Anterior cingulate cortex (tissue), 58 donors: Measurements from ENCODE around the gene UMPS.
"Not testable (repeated sequence)": the region's sequence is repeated elsewhere in the genome, so short reads cannot be mapped to it uniquely, and the experiment has no call there.

Experiments
- DNase-seq, 58 donors: peaks; one replicate each; lab custom pipeline; 2025; lab: John Stamatoyannopoulos, UW

UMPS gene

DNA sequence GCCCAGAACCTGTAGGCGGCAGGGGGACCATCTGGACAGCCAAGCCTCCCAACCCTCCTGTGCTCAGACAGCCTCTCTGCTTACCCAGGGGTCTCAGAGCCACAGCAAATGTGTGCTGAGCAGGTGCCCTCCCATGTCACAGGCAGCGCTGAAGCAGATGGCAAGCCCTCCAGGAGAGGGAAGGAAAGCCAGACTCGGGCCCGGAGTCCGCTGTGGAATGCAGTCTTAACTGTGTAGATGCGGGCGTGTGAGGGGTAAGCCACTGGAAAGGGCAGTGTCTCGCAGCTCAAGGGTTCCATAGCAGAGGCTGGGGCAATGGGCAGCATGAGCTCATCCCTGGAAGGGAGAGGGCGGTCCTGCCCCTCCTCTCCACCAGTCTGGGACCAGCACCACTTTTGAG, 45.6 kb downstream of the UMPS start:
- DNase-seq, result no peak

DNA sequence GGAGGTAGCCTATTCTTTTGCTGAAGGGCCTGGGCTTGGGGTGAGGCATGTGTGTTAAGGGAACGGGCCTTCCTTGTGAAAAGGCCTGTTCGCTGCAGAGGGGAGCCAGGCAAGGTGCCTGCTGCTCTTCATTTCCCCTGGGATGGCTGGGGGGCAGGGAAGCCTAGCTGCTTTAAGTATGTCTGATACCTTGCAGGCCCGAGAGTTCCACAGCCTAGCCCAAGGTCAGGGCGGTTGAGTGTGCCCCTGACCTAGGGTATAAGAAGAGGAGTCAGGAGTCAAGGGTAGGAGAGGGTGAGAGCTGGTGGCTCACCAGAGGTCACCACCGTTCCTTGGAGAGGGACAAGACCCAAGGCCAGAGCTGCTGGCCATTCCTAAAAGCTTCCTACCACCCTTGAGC, 46.6 kb downstream of the UMPS start:
- DNase-seq, result no peak

DNA sequence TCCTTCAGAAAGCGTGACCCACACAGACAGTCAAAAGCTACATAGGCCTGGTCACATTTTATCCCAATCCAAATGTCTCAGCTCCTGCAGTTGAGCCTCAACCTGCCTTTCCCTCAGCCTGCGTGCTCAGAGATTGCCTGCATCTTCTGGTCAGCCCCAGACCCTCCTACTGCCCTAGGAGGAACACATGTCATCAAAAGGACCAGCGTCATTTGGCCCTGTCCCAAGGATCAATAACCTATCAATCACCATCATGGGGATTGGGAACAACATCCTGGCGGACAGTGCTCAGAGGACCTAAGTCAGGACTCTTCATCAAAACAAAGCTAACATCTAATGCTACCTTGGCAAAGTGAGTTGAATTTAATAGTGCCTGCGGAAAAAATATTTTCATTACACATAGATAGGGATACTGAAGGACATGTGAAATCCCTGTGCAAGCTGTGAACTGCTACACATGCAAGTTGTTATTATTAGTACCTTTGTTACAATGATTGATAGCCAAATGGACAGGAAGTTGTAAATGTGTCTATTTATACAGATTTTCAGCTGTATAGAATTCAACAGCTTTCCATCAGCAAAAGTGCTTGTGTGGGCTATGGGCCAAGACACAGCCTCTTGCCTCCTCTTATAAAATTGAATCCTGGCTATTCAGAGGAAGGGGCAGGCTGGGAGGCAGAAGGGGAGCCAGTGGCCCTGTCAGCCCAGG, 47.7 kb downstream of the UMPS start:
- DNase-seq, result no peak

GRCh38 chr3:124779116-124779515, 48.9 kb downstream of the UMPS start:
- DNase-seq, result no peak

DNA sequence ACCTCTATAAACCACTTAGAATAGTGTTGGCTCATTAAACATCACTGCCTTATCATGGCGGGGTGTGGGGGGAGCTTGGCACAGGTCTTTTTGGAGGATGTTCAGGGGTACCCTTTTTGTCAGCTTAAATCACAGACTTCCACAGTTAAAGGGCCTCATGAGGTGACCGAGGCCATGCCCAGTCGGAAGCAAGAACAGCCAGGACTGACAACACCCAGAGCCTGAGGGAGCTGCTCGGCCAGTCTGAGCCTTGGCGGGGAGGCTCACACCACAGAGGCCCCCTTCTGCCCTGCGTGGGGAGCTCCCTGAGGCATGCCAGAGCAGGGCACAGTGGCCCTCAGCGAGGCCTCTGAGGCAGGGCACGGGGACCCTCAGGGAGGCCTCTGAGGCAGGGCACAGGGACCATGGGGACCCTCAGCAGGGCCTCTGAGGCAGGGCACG, 49.5 kb downstream of the UMPS start:
- no peak for DNase-seq

GRCh38 chr3:124780356-124780755, 50.1 kb downstream of the UMPS start:
- peak in 15 of 58 donors; percentile 17 to 60 (median 41) for DNase-seq

DNA sequence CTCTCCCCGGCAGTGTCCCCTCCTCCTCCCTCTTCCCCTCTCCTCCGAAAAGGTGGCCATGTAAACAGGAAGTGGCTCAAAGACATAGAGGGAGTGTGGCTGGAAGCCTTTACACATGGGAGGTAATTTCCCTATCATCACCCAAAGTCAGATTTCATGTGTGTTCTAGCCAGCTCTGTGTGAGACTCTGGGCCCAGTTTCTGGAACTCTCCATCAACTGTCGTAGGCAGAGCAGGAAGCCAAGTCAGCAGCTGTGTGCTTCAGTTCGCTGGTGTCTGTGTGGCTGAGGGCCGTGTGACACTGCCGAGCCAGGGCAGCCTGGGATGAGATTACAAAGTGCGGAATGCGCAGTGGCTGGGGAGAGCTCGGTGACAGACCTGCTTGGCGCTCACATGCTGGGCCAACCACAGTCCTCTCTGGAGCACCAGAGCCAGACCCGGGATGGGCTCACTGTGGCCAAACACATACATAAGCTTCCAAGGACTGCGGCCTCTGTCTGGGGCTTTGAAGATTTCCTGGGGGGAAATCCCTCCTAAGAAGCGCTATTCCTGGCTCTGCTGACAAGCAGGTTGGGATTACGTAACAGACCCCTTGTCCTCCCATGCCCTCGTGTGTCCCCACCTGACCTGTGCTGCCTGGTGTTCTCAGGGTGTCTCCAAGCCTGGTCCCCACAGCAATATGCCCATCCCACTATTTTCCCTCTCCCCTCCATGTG, 50.7 kb downstream of the UMPS start:
- DNase-seq, result peak in 47 of 58 donors; percentile 21 to 82 (median 55)

- no peak for DNase-seq
Observed at GRCh38 chr3:124781476-124782376, 51.5 kb downstream of the UMPS start.

GRCh38 chr3:124782377-124782712, 52.1 kb downstream of the UMPS start:
- not testable (repeated sequence) for DNase-seq

DNA sequence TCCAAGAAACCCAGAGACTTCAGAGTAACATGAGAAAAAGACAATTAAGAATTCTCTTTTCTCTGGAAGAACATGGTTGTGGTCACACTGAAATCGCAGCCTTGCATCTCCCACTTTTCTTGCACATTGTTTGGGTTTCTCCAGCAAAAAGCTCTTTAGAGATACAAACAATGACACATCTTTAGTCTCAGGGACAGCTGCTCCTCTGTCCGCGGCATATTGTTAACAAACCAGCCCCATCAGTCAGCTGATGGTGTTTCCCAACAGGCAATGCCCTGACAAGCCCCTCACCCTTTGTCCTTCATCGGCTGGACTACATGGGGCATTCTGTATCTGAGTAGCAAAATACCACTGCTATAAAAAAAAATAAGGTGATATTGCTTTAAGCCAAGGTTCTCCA, 53.4 kb downstream of the UMPS start:
- DNase-seq, result no peak

GRCh38 chr3:124784686-124785382, 54.6 kb downstream of the UMPS start:
- peak in 3 of 58 donors; percentile 27 to 33 (median 28) for DNase-seq

GRCh38 chr3:124785973-124786372, 55.7 kb downstream of the UMPS start:
- DNase-seq, result no peak

DNA sequence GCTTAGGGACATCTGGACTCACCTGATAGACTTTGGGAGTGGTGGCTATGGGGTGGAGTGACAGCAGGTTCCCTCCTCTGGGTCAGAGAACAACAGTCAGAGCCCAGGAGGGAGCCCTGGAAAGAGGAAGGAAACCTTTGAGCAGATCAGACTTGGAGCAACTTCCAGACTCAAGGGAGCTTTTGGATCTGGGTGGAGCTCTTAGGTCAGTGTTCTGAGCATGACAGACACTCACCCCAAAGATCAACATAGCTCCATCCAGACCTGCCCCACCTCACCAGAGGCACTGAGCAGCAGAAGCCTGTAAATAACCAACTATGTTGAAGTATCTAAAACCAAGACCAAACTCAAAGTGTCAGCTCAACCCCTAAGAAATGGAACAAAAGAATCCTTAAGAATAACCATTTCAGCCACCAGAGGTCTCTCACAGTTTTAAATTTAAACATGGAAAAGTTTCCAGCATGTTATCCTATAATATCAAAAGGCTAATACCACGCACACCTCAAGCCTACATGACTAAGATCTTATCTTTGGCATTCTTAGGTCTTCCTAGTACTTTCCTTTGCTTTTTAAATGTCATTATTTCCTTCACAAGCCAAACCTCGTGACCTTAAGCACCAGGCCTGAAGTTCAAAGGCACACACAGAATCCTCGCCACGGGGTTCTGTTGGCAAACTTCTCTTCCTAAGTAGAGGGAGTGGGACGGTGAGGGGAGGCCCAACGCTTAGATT, 56.4 kb downstream of the UMPS start:
- DNase-seq, result peak in 1 of 58 donors; percentile 33

DNA sequence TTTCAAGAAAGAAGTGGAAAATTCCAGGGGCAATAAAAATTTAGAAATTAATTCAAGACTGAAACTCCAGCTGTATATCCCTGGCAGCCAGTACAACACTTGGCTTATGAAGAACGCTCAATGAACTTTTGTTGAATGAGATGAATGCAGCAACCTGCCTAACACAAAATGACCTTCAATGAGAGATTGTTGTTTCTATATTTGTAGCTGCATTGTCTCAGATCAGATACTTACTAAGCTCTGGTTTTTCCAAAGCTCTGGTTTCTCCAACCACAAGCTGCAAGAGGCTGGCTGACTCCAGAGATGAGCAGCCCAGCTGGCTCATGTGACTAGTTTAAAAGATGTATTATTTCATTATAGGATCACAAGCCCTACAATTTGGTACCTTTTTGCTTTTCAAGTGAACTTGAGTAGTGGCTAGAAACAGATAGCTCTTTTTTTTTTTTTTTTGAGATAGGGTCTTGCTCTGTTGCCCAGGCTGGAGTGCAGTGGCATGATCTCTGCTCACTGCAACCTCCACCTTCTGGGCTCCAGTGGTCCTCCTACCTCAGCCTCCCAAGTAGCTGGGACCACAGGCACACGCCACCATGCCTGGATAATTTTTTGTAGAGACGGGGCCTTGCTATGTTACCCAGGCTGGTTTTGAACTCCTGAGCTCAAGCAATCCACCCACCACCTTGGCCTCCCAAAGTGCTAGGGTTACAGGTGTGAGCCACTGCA, 57.4 kb downstream of the UMPS start:
- peak in 2 of 58 donors; percentile 30 to 61 for DNase-seq

- no peak for DNase-seq
Observed at GRCh38 chr3:124788254-124788745, 58.0 kb downstream of the UMPS start.

- DNase-seq, result not testable (repeated sequence)
Observed at GRCh38 chr3:124789103-124789502, 58.9 kb downstream of the UMPS start.

- no peak for DNase-seq
Observed at GRCh38 chr3:124791142-124791541, 60.9 kb downstream of the UMPS start.

GRCh38 chr3:124791639-124792151, 61.4 kb downstream of the UMPS start:
- DNase-seq, result peak in 6 of 58 donors; percentile 8 to 46 (median 25)
